Memory B cell (primary cell): ENCODE measurements around the gene NCK2.

Source experiments
- ATAC-seq: fragments of 150-1000 bp; cut with Tn5 transposase; 2 replicates; pipeline ENCODE4 v1.10.0; 2021; ENCODE audit warnings: low read depth, mild to moderate bottlenecking, moderate library complexity
- DNase-seq, 2 donors: peaks; one replicate each; pipeline ENCODE4 v3.0.0; 2022; ENCODE audit warnings: low spot score in 2 of 2
- H3K27ac Mint-ChIP-seq: one replicate; pipeline ENCODE4 v1.8.0; 2022; ENCODE audit warnings: mild to moderate bottlenecking, moderate library complexity, mixed read lengths
- H3K27me3 Mint-ChIP-seq: one replicate; pipeline ENCODE4 v1.8.0; 2022; ENCODE audit warnings: mixed read lengths
- H3K36me3 Mint-ChIP-seq: one replicate; pipeline ENCODE4 v1.8.0; 2022; ENCODE audit warnings: mild to moderate bottlenecking, mixed read lengths
- H3K4me1 Mint-ChIP-seq: one replicate; pipeline ENCODE4 v1.8.0; 2022; ENCODE audit warnings: mixed read lengths
- H3K4me3 Mint-ChIP-seq: one replicate; pipeline ENCODE4 v1.8.0; 2022; ENCODE audit warnings: mild to moderate bottlenecking, moderate library complexity, mixed read lengths
- H3K9me3 Mint-ChIP-seq: one replicate; pipeline ENCODE4 v1.8.0; 2022; ENCODE audit warnings: mixed read lengths

NCK2 gene

GRCh38 chr2:105782646-105783045 lies 37.9 kb downstream of the NCK2 start:
- Mint-ChIP-seq H3K4me3 (no peak overlapping the region), H3K27ac (peak overlapping the region; percentile 70), H3K9me3 (no peaks in the 10 kb centered on the region), H3K27me3 (no peaks in the 10 kb centered on the region), H3K36me3 (peaks cover 4% of the 10 kb centered on the region), H3K4me1 (peaks cover 51% of the 10 kb centered on the region)
- DNase-seq (no peak), ATAC-seq (no peak)

- H3K27ac Mint-ChIP-seq, result no peak overlapping the region
Measured at GRCh38 chr2:105783151-105783738, 38.5 kb downstream of the NCK2 start.

GRCh38 chr2:105783972-105784371 lies 39.3 kb downstream of the NCK2 start:
- Mint-ChIP-seq H3K27ac (no peak overlapping the region), H3K4me3 (no peak overlapping the region)
- ATAC-seq, result no peak

More at GRCh38 chr2:105783151-105783738, 38.5 kb downstream of the NCK2 start:
- Mint-ChIP-seq H3K36me3 (peaks cover 4% of the 10 kb centered on the region), H3K9me3 (no peaks in the 10 kb centered on the region), H3K4me1 (peaks cover 50% of the 10 kb centered on the region), H3K4me3 (no peak overlapping the region), H3K27me3 (no peaks in the 10 kb centered on the region)
- ATAC-seq, result no peak
- no peak for DNase-seq

GRCh38 chr2:105784589-105784988 lies 39.9 kb downstream of the NCK2 start:
- no peak for ATAC-seq
- Mint-ChIP-seq H3K27ac (no peak overlapping the region), H3K9me3 (no peaks in the 10 kb centered on the region), H3K27me3 (no peaks in the 10 kb centered on the region), H3K36me3 (peaks cover 4% of the 10 kb centered on the region), H3K4me1 (peaks cover 45% of the 10 kb centered on the region), H3K4me3 (no peak overlapping the region)
- DNase-seq, result no peak

More at GRCh38 chr2:105783972-105784371, 39.3 kb downstream of the NCK2 start:
- H3K27me3 Mint-ChIP-seq, result no peaks in the 10 kb centered on the region
- DNase-seq, result no peak
- H3K36me3 Mint-ChIP-seq, result peaks cover 4% of the 10 kb centered on the region
- H3K4me1 Mint-ChIP-seq, result peaks cover 47% of the 10 kb centered on the region
- no peaks in the 10 kb centered on the region for H3K9me3 Mint-ChIP-seq

GRCh38 chr2:105785095-105785847 lies 40.6 kb downstream of the NCK2 start:
- no peak for ATAC-seq
- H3K4me1 Mint-ChIP-seq, result peaks cover 43% of the 10 kb centered on the region
- H3K4me3 Mint-ChIP-seq, result no peak overlapping the region
- DNase-seq, result no peak
- H3K27me3 Mint-ChIP-seq, result no peaks in the 10 kb centered on the region
- no peaks in the 10 kb centered on the region for H3K9me3 Mint-ChIP-seq
- peaks cover 4% of the 10 kb centered on the region for H3K36me3 Mint-ChIP-seq
- H3K27ac Mint-ChIP-seq, result no peak overlapping the region

GRCh38 chr2:105786231-105787230 lies 41.8 kb downstream of the NCK2 start:
- Mint-ChIP-seq H3K27me3 (no peaks in the 10 kb centered on the region), H3K27ac (peak overlapping the region; percentile 83), H3K4me1 (peaks cover 45% of the 10 kb centered on the region), H3K9me3 (no peaks in the 10 kb centered on the region), H3K36me3 (no peaks in the 10 kb centered on the region), H3K4me3 (peak overlapping the region; percentile 14)
- ATAC-seq, result no peak
- DNase-seq, result no peak

GRCh38 chr2:105787376-105788318 lies 42.9 kb downstream of the NCK2 start:
- peak; percentile 46 for ATAC-seq
- H3K4me1 Mint-ChIP-seq, result peaks cover 41% of the 10 kb centered on the region
- H3K27me3 Mint-ChIP-seq, result no peaks in the 10 kb centered on the region
- H3K27ac Mint-ChIP-seq, result peak overlapping the region; percentile 89
- H3K4me3 Mint-ChIP-seq, result peak overlapping the region; percentile 50
- peak in 1 of 2 donors; percentile 46 for DNase-seq
- no peaks in the 10 kb centered on the region for H3K36me3 Mint-ChIP-seq
- H3K9me3 Mint-ChIP-seq, result no peaks in the 10 kb centered on the region

- no peak for ATAC-seq
- DNase-seq, result no peak
- no peaks in the 10 kb centered on the region for H3K9me3 Mint-ChIP-seq
- peaks cover 46% of the 10 kb centered on the region for H3K4me1 Mint-ChIP-seq
- H3K4me3 Mint-ChIP-seq, result no peak overlapping the region
- H3K27ac Mint-ChIP-seq, result peak overlapping the region; percentile 94
- H3K36me3 Mint-ChIP-seq, result no peaks in the 10 kb centered on the region
- H3K27me3 Mint-ChIP-seq, result no peaks in the 10 kb centered on the region
Measured at GRCh38 chr2:105788670-105789290, 44.1 kb downstream of the NCK2 start.

GRCh38 chr2:105789745-105790460 lies 45.2 kb downstream of the NCK2 start:
- peak overlapping the region; percentile 60 for H3K4me3 Mint-ChIP-seq
- H3K36me3 Mint-ChIP-seq, result no peaks in the 10 kb centered on the region
- H3K4me1 Mint-ChIP-seq, result peaks cover 49% of the 10 kb centered on the region
- ATAC-seq, result peak; percentile 60
- H3K27ac Mint-ChIP-seq, result peak overlapping the region; percentile 94
- DNase-seq, result no peak
- no peaks in the 10 kb centered on the region for H3K27me3 Mint-ChIP-seq
- H3K9me3 Mint-ChIP-seq, result no peaks in the 10 kb centered on the region

GRCh38 chr2:105790461-105791149 lies 45.9 kb downstream of the NCK2 start:
- ATAC-seq (peak; percentile 45), DNase-seq (no peak)
- Mint-ChIP-seq H3K9me3 (no peaks in the 10 kb centered on the region), H3K27ac (peak overlapping the region; percentile 94), H3K36me3 (no peaks in the 10 kb centered on the region), H3K4me3 (peak overlapping the region; percentile 71), H3K27me3 (no peaks in the 10 kb centered on the region), H3K4me1 (peaks cover 52% of the 10 kb centered on the region)

- ATAC-seq, result no peak
- H3K4me3 Mint-ChIP-seq, result peak overlapping the region; percentile 61
- no peaks in the 10 kb centered on the region for H3K36me3 Mint-ChIP-seq
Measured at GRCh38 chr2:105791229-105791628, 46.5 kb downstream of the NCK2 start.

GRCh38 chr2:105792561-105792960 lies 47.8 kb downstream of the NCK2 start:
- H3K27ac Mint-ChIP-seq, result peak overlapping the region; percentile 94
- ATAC-seq (no peak), DNase-seq (no peak)
- no peaks in the 10 kb centered on the region for H3K36me3 Mint-ChIP-seq
- H3K27me3 Mint-ChIP-seq, result no peaks in the 10 kb centered on the region
- peak overlapping the region; percentile 39 for H3K4me3 Mint-ChIP-seq
- H3K9me3 Mint-ChIP-seq, result no peaks in the 10 kb centered on the region
- H3K4me1 Mint-ChIP-seq, result peaks cover 57% of the 10 kb centered on the region

More at GRCh38 chr2:105791229-105791628, 46.5 kb downstream of the NCK2 start:
- Mint-ChIP-seq H3K27me3 (no peaks in the 10 kb centered on the region), H3K9me3 (no peaks in the 10 kb centered on the region), H3K4me1 (peaks cover 53% of the 10 kb centered on the region), H3K27ac (peak overlapping the region; percentile 94)
- DNase-seq, result no peak
